Smooth muscle cell (in vitro differentiated cells): ENCODE data around the gene LRMDA. TPM values are rescaled to one million over a fixed set of nuclear protein-coding genes. Genes with fewer than 3 reads are reported as not detected.

Experiments used
- DNase-seq: peaks from one replicate; lab custom pipeline; 2025; ENCODE audit not compliant: unreplicated experiment; lab: John Stamatoyannopoulos, UW
- H2AFZ ChIP-seq: fragments of 200-600 bp; sonication (generic); 2 replicates; pipeline ENCODE4 v1.6.0; 2016; ENCODE audit warnings: antibody characterized with exemption, low read depth, mild to moderate bottlenecking
- H3F3A ChIP-seq: fragments of 200-600 bp; sonication (generic); 2 replicates; pipeline ENCODE4 v1.6.0; 2017; ENCODE audit warnings: antibody characterized with exemption, low read depth
- H3K27ac ChIP-seq: fragments of 200-600 bp; sonication (generic); 2 replicates; pipeline ENCODE4 v1.5.1; 2016; ENCODE audit warnings: low read depth, mild to moderate bottlenecking
- H3K27me3 ChIP-seq: fragments of 200-600 bp; sonication (generic); 2 replicates; pipeline ENCODE4 v1.6.1; 2016; ENCODE audit warnings: low read depth, mild to moderate bottlenecking
- H3K36me3 ChIP-seq: fragments of 200-600 bp; sonication (generic); 2 replicates; pipeline ENCODE4 v1.5.1; 2016; ENCODE audit warnings: low read depth
- H3K4me1 ChIP-seq: fragments of 200-600 bp; sonication (generic); 2 replicates; pipeline ENCODE4 v1.5.1; 2016; ENCODE audit warnings: low read depth
- H3K4me2 ChIP-seq: fragments of 200-600 bp; sonication (generic); 2 replicates; pipeline ENCODE4 v1.6.0; 2016; ENCODE audit warnings: mild to moderate bottlenecking
- H3K4me3 ChIP-seq: fragments of 200-600 bp; sonication (generic); 2 replicates; pipeline ENCODE4 v1.5.1; 2016; ENCODE audit warnings: mild to moderate bottlenecking
- H3K79me2 ChIP-seq: fragments of 200-600 bp; sonication (generic); 2 replicates; pipeline ENCODE4 v1.6.0; 2016; ENCODE audit warnings: low read depth, mild to moderate bottlenecking
- H3K9ac ChIP-seq: fragments of 200-600 bp; sonication (generic); 2 replicates; pipeline ENCODE4 v1.6.0; 2016; ENCODE audit warnings: low read depth
- H3K9me3 ChIP-seq: fragments of 200-600 bp; sonication (generic); replicated peaks from 2 replicates; pipeline ENCODE4 v1.5.1; 2016; ENCODE audit warnings: low read depth
- H4K20me1 ChIP-seq: fragments of 200-600 bp; sonication (generic); 2 replicates; pipeline ENCODE4 v1.6.0; 2016; ENCODE audit warnings: low read depth
- CTCF ChIP-seq: fragments of 200-600 bp; sonication (generic); IDR thresholded peaks from 2 replicates; pipeline ENCODE4 v1.5.1; 2017; ENCODE audit warnings: borderline replicate concordance, mild to moderate bottlenecking, antibody characterized with exemption; ENCODE audit not compliant: insufficient read depth, poor library complexity, severe bottlenecking
- WGBS: methylation state at CpG from one replicate; pipeline ENCODE4 v1.1.7; 2016; ENCODE audit warnings: low lambda C conversion rate; 5-methylcytosine and 5-hydroxymethylcytosine counted together
- polyA plus RNA-seq: library from polyadenylated mRNA; unstranded; fragments of >200 nt; fragmentation: Nextera tagmentation; extraction: Ambion mirVana; gene quantifications from 2 replicates; pipeline ENCODE4 v1.2.1, GENCODE V29; 2016
- total RNA-seq: library from RNA; depleted of rRNA; stranded (reverse); fragments of >200 nt; gene quantifications from 2 replicates; pipeline ENCODE4 v1.2.3, GENCODE V29; 2014

Gene LRMDA
- total and polyA plus RNA-seq, 2 experiments from 2014 or later = 1.5 to 1.6 TPM

DNA sequence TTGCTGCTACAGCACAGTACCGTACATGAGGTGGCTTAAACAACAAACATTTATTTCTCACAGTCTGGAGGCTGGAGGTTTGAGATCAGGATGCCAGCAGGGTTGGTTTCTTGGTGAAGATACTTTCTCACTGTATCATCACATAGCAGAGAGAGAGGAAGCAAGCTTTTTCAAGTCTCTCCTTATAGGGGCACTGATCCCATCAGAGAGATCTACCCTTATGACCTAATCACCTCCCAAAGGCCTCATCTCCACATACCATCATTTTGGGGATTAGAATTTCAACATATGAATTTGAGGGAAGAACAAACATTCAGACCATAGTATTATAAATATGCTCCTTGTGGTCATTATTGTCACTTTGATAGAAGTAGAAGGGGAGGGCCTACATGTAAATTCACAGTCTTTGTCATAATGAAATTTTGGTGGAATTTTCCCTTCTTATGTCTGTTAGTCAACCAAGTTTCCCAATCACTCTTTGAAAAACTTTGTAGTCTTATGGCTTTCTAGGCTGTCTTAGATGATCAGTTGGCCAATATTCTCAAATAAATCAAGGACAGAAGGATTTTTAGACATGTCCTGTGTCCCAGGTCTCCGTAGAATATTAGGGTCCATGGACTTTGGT is 606.2 kb downstream of the LRMDA start:
- Histone ChIP-seq H3K79me2 (no peaks in the 10 kb centered on the region), H3K4me2 (no peak overlapping the region), H3K4me1 (peaks cover 21% of the 10 kb centered on the region), H4K20me1 (no peaks in the 10 kb centered on the region), H2AFZ (no peak overlapping the region), H3K27ac (no peak overlapping the region), H3K9me3 (peaks cover 10% of the 10 kb centered on the region), H3K36me3 (peaks cover 6% of the 10 kb centered on the region), H3K4me3 (no peak overlapping the region), H3K27me3 (no peaks in the 10 kb centered on the region), H3F3A (no peaks in the 10 kb centered on the region), H3K9ac (no peak overlapping the region)
- no peak for DNase-seq
- no peak for TF ChIP-seq CTCF
- WGBS = 82% methylated on average over 2 of the region's 2 CpGs

GRCh38 chr10:76038696-76039095 is 607.3 kb downstream of the LRMDA start:
- H3K27ac ChIP-seq = no peak overlapping the region
- peaks cover 10% of the 10 kb centered on the region for H3K9me3 ChIP-seq
- peaks cover 6% of the 10 kb centered on the region for H3K36me3 ChIP-seq
- H3K79me2 ChIP-seq = no peaks in the 10 kb centered on the region
- no peak overlapping the region for H3K9ac ChIP-seq
- H3K4me2 ChIP-seq = no peak overlapping the region
- no peaks in the 10 kb centered on the region for H3F3A ChIP-seq
- DNase-seq = no peak
- H4K20me1 ChIP-seq = no peaks in the 10 kb centered on the region
- no peak overlapping the region for H3K4me3 ChIP-seq
- peaks cover 21% of the 10 kb centered on the region for H3K4me1 ChIP-seq
- no peak for TF ChIP-seq CTCF
- H3K27me3 ChIP-seq = no peaks in the 10 kb centered on the region
- no peak overlapping the region for H2AFZ ChIP-seq

- DNase-seq = no peak
- peaks cover 11% of the 10 kb centered on the region for H3K4me1 ChIP-seq
- TF ChIP-seq CTCF = no peak
- no peaks in the 10 kb centered on the region for H4K20me1 ChIP-seq
- no peaks in the 10 kb centered on the region for H3F3A ChIP-seq
- H3K9ac ChIP-seq = no peak overlapping the region
- H3K79me2 ChIP-seq = no peaks in the 10 kb centered on the region
- 86% methylated on average over 6 of the region's 6 CpGs for WGBS
- no peak overlapping the region for H3K4me3 ChIP-seq
- no peak overlapping the region for H2AFZ ChIP-seq
- no peak overlapping the region for H3K27ac ChIP-seq
- peaks cover 6% of the 10 kb centered on the region for H3K36me3 ChIP-seq
- no peak overlapping the region for H3K4me2 ChIP-seq
- peaks cover 10% of the 10 kb centered on the region for H3K9me3 ChIP-seq
- no peaks in the 10 kb centered on the region for H3K27me3 ChIP-seq
Observed at GRCh38 chr10:76040107-76040829, 608.8 kb downstream of the LRMDA start.

- peaks cover 10% of the 10 kb centered on the region for H3K9me3 ChIP-seq
- no peaks in the 10 kb centered on the region for H3K27me3 ChIP-seq
- H3K36me3 ChIP-seq = peaks cover 6% of the 10 kb centered on the region
- no peak for DNase-seq
- H4K20me1 ChIP-seq = no peaks in the 10 kb centered on the region
- H3K9ac ChIP-seq = no peak overlapping the region
- H3F3A ChIP-seq = no peaks in the 10 kb centered on the region
- 96% methylated on average over 6 of the region's 6 CpGs for WGBS
- H3K4me3 ChIP-seq = no peak overlapping the region
- peaks cover 5% of the 10 kb centered on the region for H3K4me1 ChIP-seq
- no peak overlapping the region for H3K27ac ChIP-seq
- no peak overlapping the region for H2AFZ ChIP-seq
- no peak for TF ChIP-seq CTCF
- no peaks in the 10 kb centered on the region for H3K79me2 ChIP-seq
- no peak overlapping the region for H3K4me2 ChIP-seq
Observed at GRCh38 chr10:76040830-76041220, 609.4 kb downstream of the LRMDA start.
